Measurements from ENCODE around the gene SLC25A51. TPM values are rescaled to one million over a fixed set of nuclear protein-coding genes. Genes with fewer than 3 reads are reported as not detected.
A peak's percentile ranks its signal among the peaks of the same experiment; 100 is the strongest.

The SLC25A51 gene
- total RNA-seq, 1 experiment from 2014 or later = 12.9 TPM

- no peak overlapping the region for H3K23ac ChIP-seq (ENCODE audit: insufficient read length, low read depth, low read length)
- H3K4me2 ChIP-seq (ENCODE audit: insufficient read depth, insufficient read length, low read length) = peak overlapping the region; percentile 93
- H3K9ac ChIP-seq (ENCODE audit: extremely low read depth, insufficient read length, low read length) = no peak overlapping the region
- peak overlapping the region; percentile 78 to 92; a peak in 4 of 5 replicates for H3K4me3 Mint-ChIP-seq
- no peaks in the 10 kb centered on the region for H3K79me1 ChIP-seq (ENCODE audit: insufficient read depth, low read depth, low read length, poor library complexity, severe bottlenecking)
- no peak overlapping the region for H2BK20ac ChIP-seq (ENCODE audit: low read depth, low read length, poor library complexity, severe bottlenecking)
- TF ChIP-seq CTCF (conservative IDR thresholded peaks at IDR 0.05) = no peak
- peaks cover 18 to 19% of the 10 kb centered on the region in 2 experiments for H3K4me1 Mint-ChIP-seq
- H3T11ph ChIP-seq (ENCODE audit: low read length) = no peak overlapping the region
- peaks cover 4% of the 10 kb centered on the region; the same call in 1 of the 2 replicates for H3K4me1 ChIP-seq (ENCODE audit: insufficient read depth, low read length)
- H3K27me3 ChIP-seq (ENCODE audit: insufficient read depth, low read length) = no peaks in the 10 kb centered on the region
- H2AK5ac ChIP-seq (ENCODE audit: insufficient read length, low read length) = no peak overlapping the region
- H3K27me3 Mint-ChIP-seq (ENCODE audit: low read depth) = peaks cover 27% of the 10 kb centered on the region
- no peak overlapping the region for H2BK120ac ChIP-seq (ENCODE audit: low read depth, low read length, poor library complexity, severe bottlenecking)
- H3K14ac ChIP-seq (ENCODE audit: insufficient read depth, low read length) = no peak overlapping the region; the same call in 1 of the 2 replicates
- no peak overlapping the region for H3K4ac ChIP-seq (ENCODE audit: low read depth, low read length)
- H3K18ac ChIP-seq (ENCODE audit: insufficient read length, low read depth, low read length) = no peak overlapping the region
- no peaks in the 10 kb centered on the region; the same call in 1 of the 2 replicates for H3K79me2 ChIP-seq (ENCODE audit: insufficient read depth, low read length)
- no peak overlapping the region for H2BK5ac ChIP-seq (ENCODE audit: insufficient read length, low read length)
- H2BK12ac ChIP-seq (ENCODE audit: insufficient read length, low read depth, low read length) = no peak overlapping the region
- H3K56ac ChIP-seq (ENCODE audit: insufficient read length, low read depth, low read length) = no peak overlapping the region
- no peak overlapping the region for H4K5ac ChIP-seq (ENCODE audit: insufficient read length, low read depth, low read length)
- no peak overlapping the region for H2BK15ac ChIP-seq (ENCODE audit: low read depth, low read length)
- no peak overlapping the region for H2AFZ ChIP-seq (ENCODE audit: low read length)
- H3K23me2 ChIP-seq (ENCODE audit: insufficient read length, low read depth, low read length, poor library complexity, severe bottlenecking) = peaks cover 15% of the 10 kb centered on the region
- H3K9me3 Mint-ChIP-seq = no peaks in the 10 kb centered on the region
- H3K27ac ChIP-seq (ENCODE audit: insufficient read length, low read depth, low read length) = no peak overlapping the region
- WGBS (ENCODE audit: extremely low coverage, insufficient read length, low lambda C conversion rate) = no CpG with 5 or more reads among the region's 10 CpGs
- H4K8ac ChIP-seq (replicated peaks; ENCODE audit: insufficient read length, low read depth, low read length) = no peak overlapping the region
- H3K36me3 Mint-ChIP-seq (ENCODE audit: insufficient read depth in 1 of 3, low read depth in 3 of 3) = peaks cover 0 to 4% (median 0%) of the 10 kb centered on the region in 3 experiments; a peak in 3 of 7 replicates
- H3K9me3 ChIP-seq (ENCODE audit: control insufficient read depth, low read depth, low read length) = no peaks in the 10 kb centered on the region
- H4K20me1 ChIP-seq (ENCODE audit: control insufficient read depth, insufficient read depth, insufficient read length) = no peaks in the 10 kb centered on the region
- H3K27ac Mint-ChIP-seq = no peak overlapping the region
- no peak overlapping the region for H4K91ac ChIP-seq (ENCODE audit: insufficient read length, low read depth, low read length)
- no peak for DNase-seq
Observed at GRCh38 chr9:37905131-37905505, 1.2 kb upstream of the SLC25A51 start.

Data from H9 (cell line).